ENCODE measurements around the gene ZBTB7C. TPM values are rescaled to one million over a fixed set of nuclear protein-coding genes. Genes with fewer than 3 reads are reported as not detected.

Gene ZBTB7C
- total and polyA plus RNA-seq, 2 of the 8 experiments (the other 6 are each of a cell fraction or from before 2014, with no cell fraction given): 0.15 to 0.45 TPM

DNA sequence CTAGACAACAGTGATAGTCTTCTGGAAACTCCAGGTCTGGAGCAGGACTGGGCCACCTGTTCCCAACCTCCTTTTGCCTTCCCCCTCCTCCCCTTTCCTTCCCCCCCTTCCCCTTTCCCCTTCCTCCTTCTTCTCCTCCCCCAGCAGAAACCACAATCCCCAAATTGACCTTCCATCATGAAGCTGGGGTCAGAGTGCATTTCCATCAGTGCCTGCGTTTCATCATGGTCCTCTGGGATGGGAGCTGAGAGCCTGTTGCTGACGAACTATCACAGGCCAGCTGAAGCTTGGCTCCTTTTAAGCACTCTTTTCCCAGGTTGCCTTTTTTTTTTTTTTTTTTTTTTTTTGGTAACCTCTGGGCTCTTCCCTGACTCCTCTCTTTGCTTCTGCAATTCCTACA is 426.1 kb downstream of the ZBTB7C start (continued):
- TF ChIP-seq GTF2F1 (IDR thresholded peaks at IDR 0.05; ENCODE audit: borderline replicate concordance, low read depth, low read length): no peak
- TF ChIP-seq RNF2 (IDR thresholded peaks at IDR 0.05; ENCODE audit: borderline replicate concordance, low read depth, low read length, missing control alignments, poor library complexity, severe bottlenecking): no peak
- TF ChIP-seq HDAC6 (IDR thresholded peaks at IDR 0.05; ENCODE audit: low read depth, low read length): no peak
- TF ChIP-seq SIX5 (IDR thresholded peaks at IDR 0.05; ENCODE audit: low read depth, low read length): no peak
- no peak for TF ChIP-seq FOSL1 (IDR thresholded peaks at IDR 0.05; ENCODE audit: insufficient read depth, low read depth, low read length)
- no peak for TF ChIP-seq TBP (IDR thresholded peaks at IDR 0.05; ENCODE audit: low read depth, low read length)
- TF ChIP-seq, protein P1, sequence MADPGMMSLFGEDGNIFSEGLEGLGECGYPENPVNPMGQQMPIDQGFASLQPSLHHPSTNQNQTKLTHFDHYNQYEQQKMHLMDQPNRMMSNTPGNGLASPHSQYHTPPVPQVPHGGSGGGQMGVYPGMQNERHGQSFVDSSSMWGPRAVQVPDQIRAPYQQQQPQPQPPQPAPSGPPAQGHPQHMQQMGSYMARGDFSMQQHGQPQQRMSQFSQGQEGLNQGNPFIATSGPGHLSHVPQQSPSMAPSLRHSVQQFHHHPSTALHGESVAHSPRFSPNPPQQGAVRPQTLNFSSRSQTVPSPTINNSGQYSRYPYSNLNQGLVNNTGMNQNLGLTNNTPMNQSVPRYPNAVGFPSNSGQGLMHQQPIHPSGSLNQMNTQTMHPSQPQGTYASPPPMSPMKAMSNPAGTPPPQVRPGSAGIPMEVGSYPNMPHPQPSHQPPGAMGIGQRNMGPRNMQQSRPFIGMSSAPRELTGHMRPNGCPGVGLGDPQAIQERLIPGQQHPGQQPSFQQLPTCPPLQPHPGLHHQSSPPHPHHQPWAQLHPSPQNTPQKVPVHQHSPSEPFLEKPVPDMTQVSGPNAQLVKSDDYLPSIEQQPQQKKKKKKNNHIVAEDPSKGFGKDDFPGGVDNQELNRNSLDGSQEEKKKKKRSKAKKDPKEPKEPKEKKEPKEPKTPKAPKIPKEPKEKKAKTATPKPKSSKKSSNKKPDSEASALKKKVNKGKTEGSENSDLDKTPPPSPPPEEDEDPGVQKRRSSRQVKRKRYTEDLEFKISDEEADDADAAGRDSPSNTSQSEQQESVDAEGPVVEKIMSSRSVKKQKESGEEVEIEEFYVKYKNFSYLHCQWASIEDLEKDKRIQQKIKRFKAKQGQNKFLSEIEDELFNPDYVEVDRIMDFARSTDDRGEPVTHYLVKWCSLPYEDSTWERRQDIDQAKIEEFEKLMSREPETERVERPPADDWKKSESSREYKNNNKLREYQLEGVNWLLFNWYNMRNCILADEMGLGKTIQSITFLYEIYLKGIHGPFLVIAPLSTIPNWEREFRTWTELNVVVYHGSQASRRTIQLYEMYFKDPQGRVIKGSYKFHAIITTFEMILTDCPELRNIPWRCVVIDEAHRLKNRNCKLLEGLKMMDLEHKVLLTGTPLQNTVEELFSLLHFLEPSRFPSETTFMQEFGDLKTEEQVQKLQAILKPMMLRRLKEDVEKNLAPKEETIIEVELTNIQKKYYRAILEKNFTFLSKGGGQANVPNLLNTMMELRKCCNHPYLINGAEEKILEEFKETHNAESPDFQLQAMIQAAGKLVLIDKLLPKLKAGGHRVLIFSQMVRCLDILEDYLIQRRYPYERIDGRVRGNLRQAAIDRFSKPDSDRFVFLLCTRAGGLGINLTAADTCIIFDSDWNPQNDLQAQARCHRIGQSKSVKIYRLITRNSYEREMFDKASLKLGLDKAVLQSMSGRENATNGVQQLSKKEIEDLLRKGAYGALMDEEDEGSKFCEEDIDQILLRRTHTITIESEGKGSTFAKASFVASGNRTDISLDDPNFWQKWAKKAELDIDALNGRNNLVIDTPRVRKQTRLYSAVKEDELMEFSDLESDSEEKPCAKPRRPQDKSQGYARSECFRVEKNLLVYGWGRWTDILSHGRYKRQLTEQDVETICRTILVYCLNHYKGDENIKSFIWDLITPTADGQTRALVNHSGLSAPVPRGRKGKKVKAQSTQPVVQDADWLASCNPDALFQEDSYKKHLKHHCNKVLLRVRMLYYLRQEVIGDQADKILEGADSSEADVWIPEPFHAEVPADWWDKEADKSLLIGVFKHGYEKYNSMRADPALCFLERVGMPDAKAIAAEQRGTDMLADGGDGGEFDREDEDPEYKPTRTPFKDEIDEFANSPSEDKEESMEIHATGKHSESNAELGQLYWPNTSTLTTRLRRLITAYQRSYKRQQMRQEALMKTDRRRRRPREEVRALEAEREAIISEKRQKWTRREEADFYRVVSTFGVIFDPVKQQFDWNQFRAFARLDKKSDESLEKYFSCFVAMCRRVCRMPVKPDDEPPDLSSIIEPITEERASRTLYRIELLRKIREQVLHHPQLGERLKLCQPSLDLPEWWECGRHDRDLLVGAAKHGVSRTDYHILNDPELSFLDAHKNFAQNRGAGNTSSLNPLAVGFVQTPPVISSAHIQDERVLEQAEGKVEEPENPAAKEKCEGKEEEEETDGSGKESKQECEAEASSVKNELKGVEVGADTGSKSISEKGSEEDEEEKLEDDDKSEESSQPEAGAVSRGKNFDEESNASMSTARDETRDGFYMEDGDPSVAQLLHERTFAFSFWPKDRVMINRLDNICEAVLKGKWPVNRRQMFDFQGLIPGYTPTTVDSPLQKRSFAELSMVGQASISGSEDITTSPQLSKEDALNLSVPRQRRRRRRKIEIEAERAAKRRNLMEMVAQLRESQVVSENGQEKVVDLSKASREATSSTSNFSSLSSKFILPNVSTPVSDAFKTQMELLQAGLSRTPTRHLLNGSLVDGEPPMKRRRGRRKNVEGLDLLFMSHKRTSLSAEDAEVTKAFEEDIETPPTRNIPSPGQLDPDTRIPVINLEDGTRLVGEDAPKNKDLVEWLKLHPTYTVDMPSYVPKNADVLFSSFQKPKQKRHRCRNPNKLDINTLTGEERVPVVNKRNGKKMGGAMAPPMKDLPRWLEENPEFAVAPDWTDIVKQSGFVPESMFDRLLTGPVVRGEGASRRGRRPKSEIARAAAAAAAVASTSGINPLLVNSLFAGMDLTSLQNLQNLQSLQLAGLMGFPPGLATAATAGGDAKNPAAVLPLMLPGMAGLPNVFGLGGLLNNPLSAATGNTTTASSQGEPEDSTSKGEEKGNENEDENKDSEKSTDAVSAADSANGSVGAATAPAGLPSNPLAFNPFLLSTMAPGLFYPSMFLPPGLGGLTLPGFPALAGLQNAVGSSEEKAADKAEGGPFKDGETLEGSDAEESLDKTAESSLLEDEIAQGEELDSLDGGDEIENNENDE (IDR thresholded peaks at IDR 0.05; ENCODE audit: insufficient replicate concordance, low read length): no peak
